NB4 (cell line): ENCODE measurements around the gene ZZZ3.

Source experiments
- DNase-seq: peaks from one replicate; pipeline ENCODE4 v3.0.0; 2010; ENCODE audit warnings: low read depth
- H3K4me3 ChIP-seq: one replicate; pipeline ENCODE4 v1.5.1; 2011; ENCODE audit warnings: mild to moderate bottlenecking, low read depth, low read length, moderate library complexity
- CTCF ChIP-seq: IDR thresholded peaks from one replicate; pipeline ENCODE4 v1.5.1; 2012; ENCODE audit warnings: low read depth, low read length
- MAX ChIP-seq: IDR thresholded peaks from 2 replicates; pipeline ENCODE4 v1.6.1; 2011; ENCODE audit warnings: low read depth, low read length
- MYC ChIP-seq: IDR thresholded peaks from 2 replicates; pipeline ENCODE4 v1.6.1; 2011; ENCODE audit warnings: low read depth, low read length
- POLR2A ChIP-seq: IDR thresholded peaks from 2 replicates; pipeline ENCODE4 v1.6.1; 2011; ENCODE audit warnings: mild to moderate bottlenecking; ENCODE audit not compliant: insufficient read length; ENCODE audit errors: extremely low read depth

Gene ZZZ3

GRCh38 chr1:77639056-77639455 is 43.4 kb downstream of the ZZZ3 start:
- DNase-seq, result no peak
- TF ChIP-seq MYC (no peak), MAX (no peak), POLR2A (no peak), CTCF (no peak)
- no peak overlapping the region for H3K4me3 ChIP-seq

GRCh38 chr1:77636864-77637263 is 45.6 kb downstream of the ZZZ3 start:
- no peak for TF ChIP-seq MAX
- TF ChIP-seq MYC, result no peak
- TF ChIP-seq CTCF, result no peak
- TF ChIP-seq POLR2A, result no peak
- DNase-seq, result no peak
- no peak overlapping the region for H3K4me3 ChIP-seq
